ENCODE results near the gene STAG1.

- TF ChIP-seq POLR2A (IDR thresholded peaks at IDR 0.05; ENCODE audit: low read length) = no peak
- TF ChIP-seq GATA1 (IDR thresholded peaks at IDR 0.05; ENCODE audit: low read depth, low read length) = no peak
Observed at GRCh38 chr3:136735103-136735502, 17.1 kb downstream of the STAG1 start.
